ENCODE data around the gene SGSH.

Gene SGSH

GRCh38 chr17:80263253-80264204 lies 43.4 kb upstream of the SGSH start:
- DNase-seq (ENCODE audit: extremely low read depth, low read depth): peak; percentile 72
- peak overlapping the region; percentile 37 for H3K4me3 ChIP-seq (replicated peaks; ENCODE audit: low read depth, low read length)
- no peak for TF ChIP-seq CTCF (IDR thresholded peaks at IDR 0.05; ENCODE audit: low read depth, low read length, missing control alignments)

- DNase-seq (ENCODE audit: extremely low read depth, low read depth): no peak
- H3K4me3 ChIP-seq (replicated peaks; ENCODE audit: low read depth, low read length): no peak overlapping the region
- no peak for TF ChIP-seq CTCF (IDR thresholded peaks at IDR 0.05; ENCODE audit: low read depth, low read length, missing control alignments)
Measured at GRCh38 chr17:80262775-80263244, 42.7 kb upstream of the SGSH start.

GRCh38 chr17:80262291-80262690 lies 42.2 kb upstream of the SGSH start:
- no peak for DNase-seq (ENCODE audit: extremely low read depth, low read depth)
- TF ChIP-seq CTCF (IDR thresholded peaks at IDR 0.05; ENCODE audit: low read depth, low read length, missing control alignments): no peak

GRCh38 chr17:80261895-80262279 lies 41.8 kb upstream of the SGSH start:
- H3K4me3 ChIP-seq (replicated peaks; ENCODE audit: low read depth, low read length): peak overlapping the region; percentile 88
- no peak for TF ChIP-seq CTCF (IDR thresholded peaks at IDR 0.05; ENCODE audit: low read depth, low read length, missing control alignments)
- DNase-seq (ENCODE audit: extremely low read depth, low read depth): no peak

More at GRCh38 chr17:80262291-80262690, 42.2 kb upstream of the SGSH start:
- H3K4me3 ChIP-seq (replicated peaks; ENCODE audit: low read depth, low read length): peak overlapping the region; percentile 88

GRCh38 chr17:80261159-80261894 lies 41.2 kb upstream of the SGSH start:
- peak overlapping the region; percentile 88 for H3K4me3 ChIP-seq (replicated peaks; ENCODE audit: low read depth, low read length)
- DNase-seq (ENCODE audit: extremely low read depth, low read depth): peak; percentile 31
- TF ChIP-seq CTCF (IDR thresholded peaks at IDR 0.05; ENCODE audit: low read depth, low read length, missing control alignments): no peak

GRCh38 chr17:80260791-80261158 lies 40.6 kb upstream of the SGSH start, which contains the start of gene RNF213:
Gene RNF213 (plus strand): TSS chr17:80260852. CDS start chr17:80263682, 2,830 bp downstream.
- no peak for DNase-seq (ENCODE audit: extremely low read depth, low read depth)
- TF ChIP-seq CTCF (IDR thresholded peaks at IDR 0.05; ENCODE audit: low read depth, low read length, missing control alignments): no peak
- H3K4me3 ChIP-seq (replicated peaks; ENCODE audit: low read depth, low read length): peak within 1 kb of the TSS; percentile 88

Measured in HFF-Myc (cell line).